NCI-H2081 treated with DMSO at 0.1 percent for 48 hours (cell line): ENCODE data around the gene CILP2.

Experiments used
- DNase-seq: peaks from one replicate; lab custom pipeline; 2025; lab: John Stamatoyannopoulos, UW

The CILP2 gene

GRCh38 chr19:19544954-19545591, 7.0 kb downstream of the CILP2 start:
- DNase-seq, result no peak

GRCh38 chr19:19545707-19546106, 7.6 kb downstream of the CILP2 start:
- DNase-seq, result no peak

GRCh38 chr19:19546751-19547162, 8.7 kb downstream of the CILP2 start:
- DNase-seq, result no peak

- DNase-seq, result no peak
These were observed 9.7 kb downstream of the CILP2 start for GRCh38 chr19:19547674-19548336.

DNA sequence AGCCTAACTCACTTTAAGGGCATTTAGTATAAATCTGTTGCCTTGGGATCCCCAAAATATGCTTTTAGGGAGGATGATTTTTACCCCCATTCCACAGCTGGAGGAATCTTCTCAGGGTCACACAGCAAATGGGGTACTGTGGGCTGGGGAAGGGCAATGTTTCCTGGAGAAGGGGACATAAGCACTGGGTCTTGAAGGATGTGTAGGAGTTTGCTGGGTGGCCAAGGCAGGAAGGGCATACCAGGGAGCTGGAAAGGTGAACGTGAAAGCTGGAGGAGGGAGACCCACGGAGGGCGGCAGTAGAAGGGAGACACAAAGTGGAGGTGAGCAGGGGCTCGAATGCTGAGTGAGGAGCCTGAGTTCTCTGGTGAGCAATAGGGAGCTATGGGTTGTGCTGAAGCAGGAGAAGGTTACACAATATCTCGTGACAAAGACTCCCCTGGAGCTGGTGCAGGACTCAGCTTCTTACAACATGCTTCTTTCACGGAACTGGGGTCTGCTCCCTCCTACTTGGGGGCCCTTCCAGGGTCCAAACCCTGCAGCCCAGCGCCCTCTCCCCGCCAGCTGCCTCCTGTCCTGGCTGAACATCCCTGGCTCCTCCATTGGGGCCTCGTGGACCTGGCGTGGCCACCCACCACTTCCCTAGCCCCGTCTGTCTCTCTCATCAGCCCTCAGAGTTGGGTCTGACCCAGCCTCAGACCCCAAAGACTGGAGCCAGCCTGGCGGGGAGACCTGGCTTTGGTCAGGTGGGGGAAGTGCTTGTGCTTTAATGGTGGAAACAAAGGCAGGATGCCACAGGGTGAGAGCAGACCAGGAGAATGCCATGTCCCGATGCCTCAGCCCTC, 11.1 kb downstream of the CILP2 start:
- no peak for DNase-seq

DNA sequence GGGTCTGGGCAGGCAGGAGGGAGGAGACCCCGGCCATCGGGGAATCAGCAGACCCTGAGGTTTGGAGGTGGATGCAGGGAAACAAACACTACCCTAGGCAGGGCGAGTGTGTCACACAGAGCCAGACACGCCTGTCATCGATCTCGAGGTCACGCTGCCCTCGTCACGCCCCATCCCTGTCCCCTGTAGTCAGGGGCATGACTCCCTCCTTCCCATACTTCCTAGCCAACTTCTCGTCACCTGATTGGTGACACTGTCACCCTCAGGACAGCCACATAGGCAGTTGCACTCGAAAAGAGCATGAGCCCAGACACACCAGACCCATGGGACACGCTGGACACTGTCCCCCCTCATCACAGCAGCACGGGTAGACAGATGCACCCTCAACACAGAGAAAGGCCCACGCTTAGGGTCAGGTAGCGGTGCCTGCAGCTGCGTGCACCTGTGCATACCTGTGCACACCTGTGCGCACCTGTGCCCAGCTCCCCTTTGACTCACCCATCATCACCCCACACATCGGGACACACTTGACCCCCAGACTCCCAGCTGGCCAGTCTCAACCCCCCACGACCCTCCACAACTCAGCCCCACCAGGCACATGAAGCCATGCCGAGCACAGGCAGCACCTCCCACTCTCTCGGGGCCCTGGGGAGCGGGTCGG, 11.9 kb downstream of the CILP2 start:
- no peak for DNase-seq

GRCh38 chr19:19550485-19550929, 12.4 kb downstream of the CILP2 start:
- DNase-seq, result no peak

DNA sequence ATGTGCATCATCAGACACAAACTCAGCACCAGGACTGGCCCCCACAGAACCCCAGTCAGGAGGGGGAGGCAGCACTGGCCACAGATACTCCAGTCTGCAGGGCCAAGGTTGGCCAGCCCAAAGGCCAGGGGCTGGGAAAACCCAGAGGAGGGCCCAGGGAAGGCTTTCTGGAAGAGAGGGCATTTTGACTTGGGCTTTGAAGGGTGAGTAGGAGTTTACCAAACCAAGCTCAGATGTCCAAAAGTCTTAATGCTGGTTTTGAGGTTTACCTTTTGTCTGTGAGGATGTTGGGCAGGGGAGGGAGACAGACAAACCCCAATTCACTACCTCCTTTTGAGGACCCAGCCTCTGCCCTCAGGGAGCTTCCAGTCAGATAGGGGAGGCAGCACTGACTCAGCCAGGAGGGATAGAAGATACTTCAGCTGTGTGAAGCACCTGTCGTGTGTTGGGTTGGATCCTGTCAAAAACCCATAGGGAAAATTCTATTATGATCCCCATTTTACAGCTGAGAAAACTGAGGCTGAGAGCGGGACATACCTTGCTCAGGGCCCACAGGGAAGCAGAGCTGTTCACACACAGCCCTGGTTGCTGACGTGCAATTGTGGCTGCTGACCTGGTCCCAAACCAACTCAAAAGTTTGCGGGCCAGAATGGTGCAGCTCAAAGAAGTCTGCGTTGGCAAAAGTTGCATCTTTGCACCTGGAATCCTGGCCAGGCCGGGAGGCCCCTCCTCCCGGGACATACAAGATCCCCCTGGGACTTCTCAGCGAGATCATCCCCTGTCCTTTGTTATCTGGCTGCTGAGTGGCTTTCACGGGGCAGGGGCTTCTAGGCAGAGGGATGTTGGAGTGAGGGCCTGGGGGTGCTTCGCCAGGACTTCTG, 13.1 kb downstream of the CILP2 start:
- no peak for DNase-seq

DNA sequence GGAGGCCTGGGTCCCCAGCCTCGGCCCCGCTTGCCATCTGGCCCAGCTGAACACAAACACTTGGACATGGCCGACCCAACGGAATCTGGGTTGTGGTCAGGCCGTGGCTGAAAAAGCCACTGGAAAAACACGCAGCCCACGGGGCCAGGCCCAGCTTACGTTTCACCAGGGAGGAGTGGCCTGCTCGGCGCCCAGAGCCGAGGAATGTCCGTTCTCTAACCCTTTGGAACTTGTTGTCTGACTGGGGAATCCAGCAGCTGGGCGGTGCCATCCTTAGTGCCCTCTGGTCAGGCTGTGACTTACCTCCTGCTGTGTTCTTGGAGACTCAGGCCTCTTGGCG, 13.8 kb downstream of the CILP2 start:
- no peak for DNase-seq

- DNase-seq, result no peak
These were observed 14.7 kb downstream of the CILP2 start for GRCh38 chr19:19552798-19553197.

DNA sequence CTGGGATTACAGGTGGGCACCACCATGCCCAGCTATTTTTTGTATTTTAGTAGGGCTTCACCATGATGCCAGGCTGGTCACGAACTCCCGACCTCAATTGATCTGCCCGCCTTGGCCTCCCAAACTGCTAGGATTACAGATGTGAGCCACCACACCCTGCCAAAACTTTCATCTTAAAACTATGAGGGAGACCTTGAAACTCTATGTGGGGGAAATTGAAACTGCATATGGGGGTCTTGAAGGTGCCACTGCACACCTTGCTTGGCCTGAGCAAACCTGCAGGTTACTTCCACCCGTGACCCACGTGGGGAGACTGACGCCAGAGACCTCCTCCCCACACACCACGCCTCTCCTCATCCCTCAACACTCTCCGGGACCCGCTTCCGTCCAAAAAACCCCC, 15.6 kb downstream of the CILP2 start:
- no peak for DNase-seq

DNA sequence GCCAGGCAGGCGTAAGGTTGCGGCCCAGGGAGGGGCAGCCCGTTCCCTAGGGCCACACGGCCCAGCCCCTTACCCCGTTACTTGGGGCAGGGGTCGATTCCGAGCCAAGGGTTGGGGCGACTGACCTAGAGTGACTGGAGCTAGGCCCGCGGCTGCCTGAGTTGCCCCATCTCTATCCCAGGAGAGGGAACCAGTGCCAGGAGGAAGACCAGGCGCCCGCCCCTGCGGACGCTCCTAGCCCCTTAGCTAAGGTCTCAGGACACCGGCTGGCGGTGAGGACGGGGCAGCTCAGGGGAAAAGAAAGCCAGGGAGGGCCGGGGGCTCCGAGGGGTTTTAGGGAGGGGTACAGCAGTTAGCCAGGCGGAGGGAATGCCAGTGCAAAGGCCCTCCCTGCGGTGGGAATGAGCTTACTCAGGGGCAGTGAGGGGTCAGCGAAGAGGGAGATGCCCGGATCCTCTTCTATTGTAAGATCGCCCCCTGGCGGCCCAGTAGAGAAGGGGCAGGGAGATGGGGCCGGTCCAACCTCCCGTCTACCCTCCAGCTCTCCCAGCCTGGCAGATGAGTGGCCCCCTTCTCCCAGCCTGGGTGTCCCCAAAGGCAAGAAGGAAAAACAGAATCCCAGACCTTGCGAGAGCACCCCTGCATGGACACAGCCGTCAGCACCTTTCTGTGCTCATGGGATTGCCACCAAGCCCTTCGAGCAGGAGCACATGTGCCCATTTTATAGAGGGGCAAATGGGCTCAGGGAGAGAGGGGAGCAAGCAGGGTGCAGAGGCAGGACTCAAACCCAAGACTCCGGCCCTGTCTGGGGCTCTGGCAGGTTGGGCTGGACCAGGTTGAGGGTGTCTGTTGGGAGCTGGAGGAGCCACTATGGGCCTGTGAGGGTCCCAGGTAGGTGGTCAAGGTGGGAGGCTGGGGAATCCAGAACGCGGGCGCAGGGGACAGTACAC, 16.3 kb downstream of the CILP2 start:
- DNase-seq, result no peak

DNA sequence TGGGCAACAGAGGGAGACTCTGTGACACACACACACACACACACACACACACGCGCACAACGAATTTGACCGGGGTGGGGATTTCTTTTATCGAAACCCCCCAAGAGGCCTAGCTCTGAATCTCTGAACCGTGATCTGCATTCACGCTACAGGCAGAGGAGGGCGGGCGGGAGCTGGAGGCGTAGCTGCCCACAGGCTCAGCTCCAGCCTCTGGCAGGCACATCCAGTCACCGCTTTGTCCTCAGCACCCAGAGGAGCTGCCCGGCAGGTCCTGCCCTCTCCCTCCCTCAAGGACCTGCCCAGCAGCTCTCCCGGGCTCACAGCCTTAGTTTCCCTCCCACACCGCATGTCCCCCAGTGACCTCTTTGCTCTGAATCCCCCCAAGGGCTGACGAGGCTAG, 20.0 kb downstream of the CILP2 start:
- no peak for DNase-seq

GRCh38 chr19:19558636-19559035, 20.6 kb downstream of the CILP2 start:
- no peak for DNase-seq

DNA sequence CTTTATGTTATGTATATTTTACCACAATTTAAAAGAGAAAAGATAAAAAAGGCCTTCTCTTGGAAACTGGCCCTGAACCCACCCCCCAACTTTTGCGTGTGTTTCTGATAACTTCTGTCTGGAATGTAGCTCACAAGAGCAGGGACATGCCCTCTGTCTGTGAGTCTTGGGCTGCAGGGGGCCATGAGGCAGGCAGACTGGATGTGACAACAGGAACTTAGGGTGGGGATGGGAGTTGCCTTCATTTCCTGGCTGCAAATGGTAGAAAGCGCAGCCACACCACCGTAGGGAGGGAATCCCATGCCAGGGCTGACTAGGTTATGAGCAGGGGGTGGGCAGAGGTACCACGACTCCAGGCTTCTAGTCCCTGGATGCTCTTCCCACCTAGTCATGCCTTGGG, 21.9 kb downstream of the CILP2 start:
- no peak for DNase-seq

DNA sequence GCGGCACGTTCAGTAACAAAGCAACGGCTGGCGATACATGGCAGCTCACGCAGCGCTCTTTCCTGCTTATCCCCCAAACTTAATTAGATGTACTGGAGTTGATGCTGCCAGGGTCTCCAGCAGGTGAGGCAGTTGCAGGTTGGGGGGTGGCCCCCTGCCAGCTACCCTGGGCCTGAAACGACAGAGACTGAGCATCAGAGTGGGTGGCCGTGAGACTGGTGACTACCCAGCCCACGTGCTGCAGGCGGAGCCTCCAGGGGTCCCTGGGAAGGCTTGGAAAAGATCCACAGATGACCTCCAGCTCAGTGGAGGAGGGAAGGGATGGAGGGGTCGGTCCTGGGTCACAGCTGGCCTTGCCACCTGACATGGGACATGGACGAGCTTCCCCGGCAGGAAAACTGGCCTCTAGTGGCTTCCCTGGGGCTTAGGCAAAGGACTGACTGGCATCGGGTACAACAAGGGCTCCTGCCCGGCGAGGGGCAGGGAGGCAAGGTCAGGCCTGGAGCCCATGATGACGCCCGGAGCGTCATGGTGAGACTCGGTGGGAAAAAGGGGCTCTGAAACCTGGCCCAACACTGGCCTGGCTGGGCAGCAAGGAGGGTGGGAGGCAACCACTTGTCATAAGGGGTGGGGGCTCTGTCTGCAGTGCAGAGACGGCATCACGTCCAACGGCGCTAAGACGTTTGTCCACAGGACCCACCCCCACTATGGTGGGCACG, 24.0 kb downstream of the CILP2 start:
- no peak for DNase-seq

- DNase-seq, result no peak
These were observed 24.7 kb downstream of the CILP2 start for GRCh38 chr19:19562665-19563347.

GRCh38 chr19:19563348-19563848, 25.3 kb downstream of the CILP2 start:
- no peak for DNase-seq

DNA sequence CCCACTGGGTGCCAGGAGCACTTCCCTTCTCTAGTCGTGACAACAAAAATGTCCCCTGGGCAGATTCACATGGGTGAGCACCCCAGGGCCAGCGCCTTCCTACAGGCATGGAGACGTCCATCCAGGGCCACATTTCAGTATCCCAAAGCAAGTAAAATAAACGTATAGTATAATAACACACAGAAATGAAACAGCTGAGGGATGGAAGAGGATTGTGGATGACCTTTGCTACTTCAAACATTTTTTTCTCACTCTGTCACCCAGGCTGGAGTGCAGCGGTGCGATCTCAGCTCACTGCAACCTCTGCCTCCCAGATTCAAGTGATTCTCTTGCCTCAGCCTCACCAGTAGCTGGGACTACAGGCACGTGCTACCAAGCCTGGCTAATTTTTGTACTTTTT, 28.2 kb downstream of the CILP2 start:
- DNase-seq, result no peak
